ENCODE measurements around the gene MFSD2A.

MFSD2A gene

GRCh38 chr1:39971138-39971537, 16.2 kb downstream of the MFSD2A start:
- TF ChIP-seq CTCF (IDR thresholded peaks at IDR 0.05; ENCODE audit: low read depth, low read length): no peak
- no peak overlapping the region for H3K4me3 ChIP-seq (ENCODE audit: low read depth, low read length)

GRCh38 chr1:39973503-39974135, 18.7 kb downstream of the MFSD2A start:
- peak; percentile 94 for TF ChIP-seq CTCF (IDR thresholded peaks at IDR 0.05; ENCODE audit: low read depth, low read length)
- H3K4me3 ChIP-seq (ENCODE audit: low read depth, low read length): no peak overlapping the region

GRCh38 chr1:39976732-39977131, 21.8 kb downstream of the MFSD2A start:
- no peak overlapping the region for H3K4me3 ChIP-seq (ENCODE audit: low read depth, low read length)
- no peak for TF ChIP-seq CTCF (IDR thresholded peaks at IDR 0.05; ENCODE audit: low read depth, low read length)

- no peak overlapping the region for H3K4me3 ChIP-seq (ENCODE audit: low read depth, low read length)
- no peak for TF ChIP-seq CTCF (IDR thresholded peaks at IDR 0.05; ENCODE audit: low read depth, low read length)
Measured at GRCh38 chr1:39977202-39977601, 22.3 kb downstream of the MFSD2A start.

GRCh38 chr1:39979654-39980053, 24.7 kb downstream of the MFSD2A start:
- TF ChIP-seq CTCF (IDR thresholded peaks at IDR 0.05; ENCODE audit: low read depth, low read length): no peak
- H3K4me3 ChIP-seq (ENCODE audit: low read depth, low read length): no peak overlapping the region

- no peak overlapping the region for H3K4me3 ChIP-seq (ENCODE audit: low read depth, low read length)
- TF ChIP-seq CTCF (IDR thresholded peaks at IDR 0.05; ENCODE audit: low read depth, low read length): no peak
Measured at GRCh38 chr1:39980555-39981313, 25.8 kb downstream of the MFSD2A start.

GRCh38 chr1:39981385-39981784, 26.4 kb downstream of the MFSD2A start:
- TF ChIP-seq CTCF (IDR thresholded peaks at IDR 0.05; ENCODE audit: low read depth, low read length): no peak

More at GRCh38 chr1:39981385-39981784, 26.4 kb downstream of the MFSD2A start:
- H3K4me3 ChIP-seq (ENCODE audit: low read depth, low read length): no peak overlapping the region

Measured in WI38 (cell line).